H1 (cell line): Measurements from ENCODE around the gene PMM1. TPM values are rescaled to one million over a fixed set of nuclear protein-coding genes. Genes with fewer than 3 reads are reported as not detected.

Experiments used
- CTCF ChIA-PET: fragments of 300-600 bp; sonication (Branson Sonifier 250); formaldehyde crosslinking; loops from one replicate; lab custom pipeline; 2021; ENCODE audit not compliant: partially characterized antibody; lab: Charles Lee
- POLR2A ChIA-PET: fragments of 300-600 bp; sonication (Branson Sonifier 250); formaldehyde crosslinking; loops from one replicate; lab custom pipeline; 2021; ENCODE audit warnings: inconsistent platforms; ENCODE audit not compliant: partially characterized antibody; lab: Charles Lee
- DNase-seq, 2 experiments: peaks; one replicate each; pipeline versions ENCODE4 v3.0.0 to v3.0.0-alpha.2; 2010 to 2022; ENCODE audit warnings: low spot score in 2 of 2, low read depth in 1 of 2, mixed read lengths in 1 of 2
- FAIRE-seq: peaks from 2 replicates; lab custom pipeline; 2011; peaks lifted over from hg19 to GRCh38; lab: Jason Lieb, UNC
- H2AFZ ChIP-seq: 2 replicates; pipeline ENCODE4 v1.8.1; 2012; ENCODE audit warnings: low read length, inconsistent platforms
- H2AK5ac ChIP-seq: 2 replicates; pipeline ENCODE4 v1.6.1; 2013; ENCODE audit warnings: low read depth, low read length
- H2BK120ac ChIP-seq: replicated peaks from 2 replicates; pipeline ENCODE3; 2013; ENCODE audit warnings: low read depth, low read length, inconsistent platforms
- H2BK12ac ChIP-seq: 2 replicates; pipeline ENCODE4 v1.6.1; 2013; ENCODE audit warnings: low read depth, low read length
- H2BK15ac ChIP-seq: 2 replicates; pipeline ENCODE4 v1.6.1; 2013; ENCODE audit warnings: low read length
- H2BK20ac ChIP-seq: 2 replicates; pipeline ENCODE4 v1.6.1; 2013; ENCODE audit warnings: low read length
- H2BK5ac ChIP-seq: 2 replicates; pipeline ENCODE4 v1.6.1; 2013; ENCODE audit warnings: low read depth, low read length
- H3K14ac ChIP-seq: 2 replicates; pipeline ENCODE4 v1.6.1; 2013; ENCODE audit warnings: inconsistent platforms; ENCODE audit not compliant: insufficient read length
- H3K18ac ChIP-seq: 2 replicates; pipeline ENCODE4 v1.6.1; 2013; ENCODE audit warnings: low read length; ENCODE audit errors: extremely low read depth
- H3K23ac ChIP-seq: 2 replicates; pipeline ENCODE4 v1.6.1; 2013; ENCODE audit warnings: inconsistent platforms; ENCODE audit not compliant: insufficient read length
- H3K23me2 ChIP-seq: 2 replicates; pipeline ENCODE4 v1.6.1; 2013; ENCODE audit warnings: low read depth, low read length
- H3K27ac ChIP-seq: 2 replicates; pipeline ENCODE4 v1.6.1; 2011; ENCODE audit warnings: low read depth, low read length, inconsistent platforms
- H3K27me3 ChIP-seq, 4 experiments: replicated peaks in 1 of 4; 1 replicate in 1 of 4; 2 replicates in 3 of 4; pipeline versions ENCODE4 v1.6.1 to v1.8.1; 2011 to 2013; ENCODE audit warnings: low read length in 3 of 4, mild to moderate bottlenecking in 3 of 4, inconsistent platforms in 2 of 4, mixed read lengths in 2 of 4, moderate library complexity in 1 of 4; ENCODE audit not compliant: control insufficient read depth in 3 of 4, insufficient read depth in 3 of 4; ENCODE audit errors: extremely low read depth in 1 of 4
- H3K36me3 ChIP-seq, 4 experiments: 2 replicates each; pipeline versions ENCODE4 v1.6.1 to v1.8.1; 2011 to 2013; ENCODE audit warnings: mild to moderate bottlenecking in 4 of 4, low read length in 3 of 4, moderate library complexity in 2 of 4, control low read depth in 1 of 4, inconsistent platforms in 1 of 4; ENCODE audit not compliant: insufficient read depth in 4 of 4, control insufficient read depth in 2 of 4
- H3K4ac ChIP-seq: replicated peaks from 2 replicates; pipeline ENCODE3; 2013; ENCODE audit warnings: low read length, low read depth, mixed read lengths, inconsistent platforms; ENCODE audit not compliant: insufficient read length
- H3K4me1 ChIP-seq, 4 experiments: replicated peaks in 1 of 4; 1 replicate in 1 of 4; 2 replicates in 3 of 4; pipeline versions ENCODE4 v1.6.1 to v1.8.1; 2011 to 2013; ENCODE audit warnings: low read length in 3 of 4, inconsistent platforms in 2 of 4, mixed read lengths in 1 of 4; ENCODE audit not compliant: insufficient read depth in 4 of 4, control insufficient read depth in 3 of 4
- H3K4me2 ChIP-seq, 2 experiments: 2 replicates each; pipeline versions ENCODE4 v1.6.1 to v1.8.1; 2011 to 2013; ENCODE audit warnings: low read depth in 2 of 2, low read length in 2 of 2, control low read depth in 1 of 2, inconsistent platforms in 1 of 2, mild to moderate bottlenecking in 1 of 2; ENCODE audit not compliant: insufficient read depth in 1 of 2
- H3K4me3 ChIP-seq, 4 experiments: fragments of 200-600, 300-600 bp in 1 of 4; sonication (generic), shearing (Covaris generic), sonication (Bioruptor Twin) in 1 of 4; 2 replicates each; pipeline versions ENCODE4 v1.5.1 to v1.8.1; 2011 to 2016; ENCODE audit warnings: low read length in 4 of 4, low read depth in 3 of 4, control low read depth in 2 of 4, inconsistent platforms in 2 of 4, mild to moderate bottlenecking in 2 of 4, mixed read lengths in 1 of 4, moderate library complexity in 1 of 4; ENCODE audit not compliant: insufficient read depth in 2 of 4; ENCODE audit errors: extremely low read depth in 1 of 4
- H3K56ac ChIP-seq: replicated peaks from 2 replicates; pipeline ENCODE3; 2013; ENCODE audit warnings: low read depth, mild to moderate bottlenecking, mixed read lengths, low read length, inconsistent platforms; ENCODE audit not compliant: insufficient read length
- H3K79me1 ChIP-seq: 2 replicates; pipeline ENCODE4 v1.6.1; 2013; ENCODE audit warnings: low read depth, low read length, control low read depth
- H3K79me2 ChIP-seq, 2 experiments: 2 replicates each; pipeline versions ENCODE4 v1.6.1 to v1.8.1; 2012 to 2013; ENCODE audit warnings: low read length in 2 of 2, mild to moderate bottlenecking in 2 of 2, inconsistent platforms in 1 of 2; ENCODE audit not compliant: insufficient read depth in 2 of 2, control insufficient read depth in 1 of 2
- H3K9ac ChIP-seq, 4 experiments: replicated peaks in 1 of 4; 1 replicate in 1 of 4; 2 replicates in 3 of 4; pipeline versions ENCODE4 v1.6.1 to v1.8.1; 2011 to 2013; ENCODE audit warnings: low read depth in 3 of 4, low read length in 3 of 4, control low read depth in 2 of 4, mild to moderate bottlenecking in 2 of 4, moderate library complexity in 2 of 4, inconsistent platforms in 1 of 4; ENCODE audit errors: extremely low read depth in 1 of 4
- H3K9me3 ChIP-seq, 2 experiments: 2 replicates each; pipeline versions ENCODE4 v1.6.1 to v1.8.1; 2012 to 2013; ENCODE audit warnings: mild to moderate bottlenecking in 2 of 2, moderate library complexity in 2 of 2, control low read depth in 1 of 2, inconsistent platforms in 1 of 2, low read depth in 1 of 2, low read length in 1 of 2, mixed read lengths in 1 of 2; ENCODE audit not compliant: insufficient read depth in 2 of 2
- H4K20me1 ChIP-seq, 2 experiments: replicated peaks in 1 of 2; 2 replicates each; pipeline versions ENCODE3 to v1.8.1; 2011 to 2013; ENCODE audit warnings: inconsistent platforms in 2 of 2, low read length in 2 of 2, mild to moderate bottlenecking in 1 of 2; ENCODE audit not compliant: insufficient read depth in 2 of 2, control insufficient read depth in 1 of 2
- H4K5ac ChIP-seq: 2 replicates; pipeline ENCODE4 v1.6.1; 2013; ENCODE audit warnings: low read length, low read depth, mixed read lengths, inconsistent platforms; ENCODE audit not compliant: insufficient read length
- H4K8ac ChIP-seq: 2 replicates; pipeline ENCODE4 v1.8.0; 2013; ENCODE audit warnings: mild to moderate bottlenecking, moderate library complexity, low read length, inconsistent platforms; ENCODE audit not compliant: insufficient read depth; ENCODE audit errors: extremely low read depth
- H4K91ac ChIP-seq: replicated peaks from 2 replicates; pipeline ENCODE3; 2013; ENCODE audit warnings: low read length, mixed read lengths, inconsistent platforms; ENCODE audit not compliant: insufficient read length
- NRF1 ChIP-seq: IDR thresholded peaks from 2 replicates; pipeline ENCODE4 v1.6.1; 2011; ENCODE audit warnings: mild to moderate bottlenecking, low read depth, low read length, improper control_type of control experiment
- POLR2AphosphoS5 ChIP-seq: IDR thresholded peaks from 2 replicates; pipeline ENCODE4 v1.6.1; 2011; ENCODE audit warnings: low read depth, low read length
- RBBP5 ChIP-seq: IDR thresholded peaks from 2 replicates; pipeline ENCODE4 v1.7.1; 2012; ENCODE audit warnings: low read depth, mild to moderate bottlenecking, inconsistent platforms, low read length, moderate library complexity, borderline replicate concordance
- RXRA ChIP-seq: IDR thresholded peaks from 2 replicates; pipeline ENCODE4 v1.6.1; 2011; ENCODE audit warnings: low read depth, mild to moderate bottlenecking, low read length, moderate library complexity; ENCODE audit not compliant: insufficient read depth
- SAP30 ChIP-seq: fragments of 300-600 bp; sonication (generic); IDR thresholded peaks from 2 replicates; pipeline ENCODE4 v1.7.1; 2012; ENCODE audit warnings: low read length, moderate library complexity, mild to moderate bottlenecking, inconsistent platforms; ENCODE audit not compliant: insufficient read depth, insufficient replicate concordance
- SP4 ChIP-seq: IDR thresholded peaks from 2 replicates; pipeline ENCODE4 v1.6.1; 2012; ENCODE audit warnings: low read length, inconsistent platforms
- TAF7 ChIP-seq: optimal IDR thresholded peaks from 2 replicates; pipeline ENCODE3; 2011; ENCODE audit warnings: low read depth, mild to moderate bottlenecking, inconsistent platforms, low read length, moderate library complexity, borderline replicate concordance
- USF2 ChIP-seq: IDR thresholded peaks from 2 replicates; pipeline ENCODE4 v1.6.1; 2011; ENCODE audit warnings: low read length, improper control_type of control experiment
- WGBS, 2 experiments: shearing (Covaris generic) in 1 of 2; methylation state at CpG; one replicate each; pipeline versions ENCODE4 v1.1.6 to v1.1.7; 2013 to 2015; ENCODE audit warnings: low lambda C conversion rate in 2 of 2, mixed read lengths in 2 of 2, inconsistent platforms in 1 of 2, low coverage in 1 of 2, missing lambda C conversion rate in 1 of 2; ENCODE audit not compliant: insufficient replicate concordance in 2 of 2, insufficient coverage in 1 of 2, insufficient read length in 1 of 2; ENCODE audit errors: extremely low coverage in 1 of 2, missing lambda C conversion rate in 1 of 2; 5-methylcytosine and 5-hydroxymethylcytosine counted together
- polyA plus RNA-seq, 7 experiments: library from polyadenylated mRNA; depleted of rRNA in 3 of 7; stranded (reverse) in 5 of 7; unstranded in 2 of 7; fragments of >200 nt in 5 of 7; fragments of 200-250 nt in 2 of 7; gene quantifications; 1 replicate in 5 of 7; 2 replicates in 1 of 7; 4 replicates in 1 of 7; pipeline versions ENCODE4 v1.2.1 to v1.2.3, GENCODE V29; 2011 to 2013; ENCODE audit warnings: missing spikeins in 2 of 7, mixed read lengths in 2 of 7
- total RNA-seq: library from RNA; stranded (reverse); fragmentation: NEBNext Ultra II Directional; extraction: Animal tissue kit (Norgen Biotek cat#: 25700); gene quantifications from 2 replicates; pipeline ENCODE4 v1.2.1, GENCODE V29; 2021
- TF ChIP-seq, protein P1 (sequence below), 3 experiments: IDR thresholded peaks; 1 replicate in 2 of 3; 2 replicates in 1 of 3; pipeline versions ENCODE4 v1.5.1 to v1.6.1; 2011; ENCODE audit warnings: low read length in 3 of 3, mild to moderate bottlenecking in 3 of 3, inconsistent platforms in 2 of 3, low read depth in 1 of 3, moderate library complexity in 1 of 3; ENCODE audit not compliant: insufficient read depth in 1 of 3; ENCODE audit errors: control extremely low read depth in 1 of 3

Gene PMM1
- total and polyA plus RNA-seq, 2 of the 8 experiments (the other 6 are each of a cell fraction or from before 2014, with no cell fraction given) = 11.3 to 20.0 TPM

- no peak overlapping the region for H4K8ac ChIP-seq
- H3K27me3 ChIP-seq = no peaks in the 10 kb centered on the region
- H2AK5ac ChIP-seq = no peak overlapping the region
- no peak overlapping the region for H4K5ac ChIP-seq
- CTCF ChIA-PET = interaction anchor here (0.5 to 7.4 kb wide), 38 partner anchors 8 to 284 kb away, joined by 3 to 164 read pairs (median 6); partner anchors contain the start of genes CSDC2, PMM1 and POLR3H
- H3K23me2 ChIP-seq = no peaks in the 10 kb centered on the region
- H3K9me3 ChIP-seq = peaks cover 0 to 3% of the 10 kb centered on the region in 2 experiments; a peak in 1 of 4 replicates
- H4K91ac ChIP-seq = no peak overlapping the region
- H3K14ac ChIP-seq = no peak overlapping the region
- POLR2A ChIA-PET = interaction anchor here (0.7 to 3.2 kb wide), 11 partner anchors 9 to 63 kb away, joined by 3 to 25 read pairs (median 4); partner anchors contain the start of genes DESI1, PMM1 and XRCC6
- H3K18ac ChIP-seq = no peak overlapping the region
- no peak overlapping the region for H3K4me3 ChIP-seq
- no peak for DNase-seq
- H3K4me2 ChIP-seq = no peak overlapping the region
- H3K79me1 ChIP-seq = no peaks in the 10 kb centered on the region
- H3K4me1 ChIP-seq = 0 out of 7 replicates have a peak, but pooled peaks cover 0 to 2% (median 0%) of the 10 kb centered on the region in 4 experiments
- no peak overlapping the region for H3K9ac ChIP-seq
- TF ChIP-seq, protein P1, sequence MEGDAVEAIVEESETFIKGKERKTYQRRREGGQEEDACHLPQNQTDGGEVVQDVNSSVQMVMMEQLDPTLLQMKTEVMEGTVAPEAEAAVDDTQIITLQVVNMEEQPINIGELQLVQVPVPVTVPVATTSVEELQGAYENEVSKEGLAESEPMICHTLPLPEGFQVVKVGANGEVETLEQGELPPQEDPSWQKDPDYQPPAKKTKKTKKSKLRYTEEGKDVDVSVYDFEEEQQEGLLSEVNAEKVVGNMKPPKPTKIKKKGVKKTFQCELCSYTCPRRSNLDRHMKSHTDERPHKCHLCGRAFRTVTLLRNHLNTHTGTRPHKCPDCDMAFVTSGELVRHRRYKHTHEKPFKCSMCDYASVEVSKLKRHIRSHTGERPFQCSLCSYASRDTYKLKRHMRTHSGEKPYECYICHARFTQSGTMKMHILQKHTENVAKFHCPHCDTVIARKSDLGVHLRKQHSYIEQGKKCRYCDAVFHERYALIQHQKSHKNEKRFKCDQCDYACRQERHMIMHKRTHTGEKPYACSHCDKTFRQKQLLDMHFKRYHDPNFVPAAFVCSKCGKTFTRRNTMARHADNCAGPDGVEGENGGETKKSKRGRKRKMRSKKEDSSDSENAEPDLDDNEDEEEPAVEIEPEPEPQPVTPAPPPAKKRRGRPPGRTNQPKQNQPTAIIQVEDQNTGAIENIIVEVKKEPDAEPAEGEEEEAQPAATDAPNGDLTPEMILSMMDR (IDR thresholded peaks at IDR 0.05; ENCODE audit: control extremely low read depth in 1 of 3, insufficient read depth in 1 of 3, low read depth in 1 of 3, low read length in 3 of 3) = no peak
- no peak for TF ChIP-seq SAP30
- TF ChIP-seq USF2 = no peak
- TF ChIP-seq TAF7 = no peak
- no peak for TF ChIP-seq SP4
- TF ChIP-seq NRF1 = no peak
- no peak for TF ChIP-seq RBBP5
- no peak for TF ChIP-seq RXRA
- TF ChIP-seq POLR2AphosphoS5 = no peak
- no peak for FAIRE-seq
- H3K36me3 ChIP-seq = peaks cover 2 to 14% (median 8%) of the 10 kb centered on the region in 4 experiments; a peak in 5 of 8 replicates
- no peak overlapping the region for H2BK12ac ChIP-seq
- no peak overlapping the region for H2BK5ac ChIP-seq
- H3K27ac ChIP-seq = no peak overlapping the region
- H2AFZ ChIP-seq = no peak overlapping the region
- H2BK20ac ChIP-seq = no peak overlapping the region
- no peak overlapping the region for H3K56ac ChIP-seq
- no peak overlapping the region for H3K4ac ChIP-seq
- no peak overlapping the region for H2BK120ac ChIP-seq
- peaks cover 3 to 6% of the 10 kb centered on the region in 2 experiments for H4K20me1 ChIP-seq
- no peaks in the 10 kb centered on the region for H3K79me2 ChIP-seq
- no peak overlapping the region for H2BK15ac ChIP-seq
- 91% methylated on average over 5 of the region's 5 CpGs; no CpG with 5 or more reads in 1 of the 2 experiments for WGBS, 2 experiments
- H3K23ac ChIP-seq = no peak overlapping the region
Observed at GRCh38 chr22:41598081-41598480, 8.4 kb upstream of the PMM1 start.
